NCI-H446 treated with DMSO at 0.1 percent for 48 hours (cell line): ENCODE results near the gene RBMS1.

Source experiments
- DNase-seq: peaks from one replicate; lab custom pipeline; 2025; lab: John Stamatoyannopoulos, UW

Gene RBMS1

GRCh38 chr2:160408959-160409291 is 84.7 kb downstream of the RBMS1 start:
- DNase-seq = no peak

GRCh38 chr2:160408173-160408958 is 85.2 kb downstream of the RBMS1 start:
- no peak for DNase-seq

- no peak for DNase-seq
Observed at GRCh38 chr2:160407393-160408172, 86.0 kb downstream of the RBMS1 start.

- peak; percentile 18 for DNase-seq
Observed at GRCh38 chr2:160406591-160407392, 86.8 kb downstream of the RBMS1 start.

GRCh38 chr2:160405077-160405867 is 88.3 kb downstream of the RBMS1 start:
- no peak for DNase-seq

- no peak for DNase-seq
Observed at GRCh38 chr2:160402997-160403979, 90.3 kb downstream of the RBMS1 start.

- DNase-seq = no peak
Observed at GRCh38 chr2:160402501-160402900, 91.1 kb downstream of the RBMS1 start.

GRCh38 chr2:160401895-160402294 is 91.7 kb downstream of the RBMS1 start:
- DNase-seq = no peak

GRCh38 chr2:160399880-160400279 is 93.7 kb downstream of the RBMS1 start:
- no peak for DNase-seq

- DNase-seq = no peak
Observed at GRCh38 chr2:160397530-160397865, 96.1 kb downstream of the RBMS1 start.

- no peak for DNase-seq
Observed at GRCh38 chr2:160394153-160394552, 99.5 kb downstream of the RBMS1 start.

- no peak for DNase-seq
Observed at GRCh38 chr2:160392201-160392600, 101.4 kb downstream of the RBMS1 start.

GRCh38 chr2:160390544-160391455 is 102.8 kb downstream of the RBMS1 start:
- DNase-seq = no peak

GRCh38 chr2:160389875-160390274 is 103.7 kb downstream of the RBMS1 start:
- no peak for DNase-seq

GRCh38 chr2:160388464-160389263 is 104.9 kb downstream of the RBMS1 start:
- no peak for DNase-seq

- DNase-seq = peak; percentile 10
Observed at GRCh38 chr2:160387558-160388262, 105.9 kb downstream of the RBMS1 start.

GRCh38 chr2:160384791-160385190 is 108.8 kb downstream of the RBMS1 start:
- DNase-seq = no peak

- DNase-seq = no peak
Observed at GRCh38 chr2:160381425-160381951, 112.1 kb downstream of the RBMS1 start.
